Ovary (tissue), 3 donors: Measurements from ENCODE around the gene POC1B.

ENCODE experiments used
- CTCF ChIP-seq, 3 donors: fragments of 450-650 bp in 2 of 3; fragments of 200-600 bp in 1 of 3; IDR thresholded peaks; one replicate each; pipeline versions ENCODE4 v1.5.1 to v1.8.0; 2016 to 2022; ENCODE audit warnings: antibody characterized with exemption in 3 of 3, mild to moderate bottlenecking in 1 of 3
- EP300 ChIP-seq: sonication (generic); formaldehyde crosslinking; IDR thresholded peaks from one replicate; pipeline ENCODE4 v1.6.1; 2017; ENCODE audit warnings: antibody characterized with exemption
- POLR2A ChIP-seq: fragments of 450-650 bp; IDR thresholded peaks from one replicate; pipeline ENCODE4 v1.6.1; 2017; ENCODE audit warnings: antibody characterized with exemption, mild to moderate bottlenecking, moderate library complexity
- donor health status: DM: no; HTN: no; CAD: no.

- TF ChIP-seq EP300 (no peak), CTCF (IDR thresholded peaks at IDR 0.05) (no peak), POLR2A (no peak)
Observed at GRCh38 chr12:89521364-89522223, 4.3 kb downstream of the POC1B start.
